Measurements from ENCODE around the gene MESP2.

DNA sequence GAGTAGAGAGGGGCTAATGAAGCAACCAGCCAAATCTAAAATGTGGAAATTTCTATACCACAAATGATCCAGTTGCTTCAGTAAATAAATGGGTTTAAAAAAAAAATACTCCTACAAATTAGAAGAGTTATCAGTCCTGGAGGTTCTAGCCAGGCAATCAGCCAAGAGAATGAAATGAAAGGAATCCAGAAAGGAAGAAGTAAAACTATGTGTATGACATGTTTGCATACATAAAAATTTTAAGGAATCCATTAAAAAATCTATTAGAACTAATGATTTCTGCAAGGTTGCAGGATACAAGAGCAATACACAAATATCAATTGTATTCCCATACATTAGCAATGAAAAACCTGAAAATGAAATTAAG lies 9.6 kb downstream of the MESP2 start:
- TF ChIP-seq, protein P1, sequence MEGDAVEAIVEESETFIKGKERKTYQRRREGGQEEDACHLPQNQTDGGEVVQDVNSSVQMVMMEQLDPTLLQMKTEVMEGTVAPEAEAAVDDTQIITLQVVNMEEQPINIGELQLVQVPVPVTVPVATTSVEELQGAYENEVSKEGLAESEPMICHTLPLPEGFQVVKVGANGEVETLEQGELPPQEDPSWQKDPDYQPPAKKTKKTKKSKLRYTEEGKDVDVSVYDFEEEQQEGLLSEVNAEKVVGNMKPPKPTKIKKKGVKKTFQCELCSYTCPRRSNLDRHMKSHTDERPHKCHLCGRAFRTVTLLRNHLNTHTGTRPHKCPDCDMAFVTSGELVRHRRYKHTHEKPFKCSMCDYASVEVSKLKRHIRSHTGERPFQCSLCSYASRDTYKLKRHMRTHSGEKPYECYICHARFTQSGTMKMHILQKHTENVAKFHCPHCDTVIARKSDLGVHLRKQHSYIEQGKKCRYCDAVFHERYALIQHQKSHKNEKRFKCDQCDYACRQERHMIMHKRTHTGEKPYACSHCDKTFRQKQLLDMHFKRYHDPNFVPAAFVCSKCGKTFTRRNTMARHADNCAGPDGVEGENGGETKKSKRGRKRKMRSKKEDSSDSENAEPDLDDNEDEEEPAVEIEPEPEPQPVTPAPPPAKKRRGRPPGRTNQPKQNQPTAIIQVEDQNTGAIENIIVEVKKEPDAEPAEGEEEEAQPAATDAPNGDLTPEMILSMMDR (IDR thresholded peaks at IDR 0.05; ENCODE audit: low read length), result no peak
- no peak for TF ChIP-seq EZH2 (optimal IDR thresholded peaks at IDR 0.05; ENCODE audit: low read depth, low read length)
